Epithelial cell of proximal tubule (primary cell): ENCODE results near the gene VPS8. TPM values are rescaled to one million over a fixed set of nuclear protein-coding genes. Genes with fewer than 3 reads are reported as not detected.

Source experiments
- DNase-seq: peaks from one replicate; pipeline ENCODE4 v3.0.0-alpha.2; 2011; ENCODE audit warnings: low read depth
- H3K4me3 ChIP-seq: 2 replicates; pipeline ENCODE4 v1.5.1; 2011; ENCODE audit warnings: low read depth, mild to moderate bottlenecking, low read length
- CTCF ChIP-seq: conservative IDR thresholded peaks from 2 replicates; pipeline ENCODE4 v1.5.1; 2012; ENCODE audit warnings: low read depth, mild to moderate bottlenecking, low read length
- total RNA-seq: library from RNA; depleted of rRNA; stranded (reverse); fragments of >200 nt; gene quantifications from 2 replicates; pipeline ENCODE4 v1.2.3, GENCODE V29; 2015

Gene VPS8
- total RNA-seq, 1 donor from 2014 or later = 16.7 TPM

GRCh38 chr3:185069037-185070030 is 257.4 kb downstream of the VPS8 start:
- no peak for TF ChIP-seq CTCF
- no peak overlapping the region for H3K4me3 ChIP-seq
- no peak for DNase-seq

GRCh38 chr3:185070491-185071286 is 258.7 kb downstream of the VPS8 start:
- no peak overlapping the region for H3K4me3 ChIP-seq
- peak; percentile 41 for TF ChIP-seq CTCF
- no peak for DNase-seq

- no peak overlapping the region for H3K4me3 ChIP-seq
- DNase-seq = no peak
- TF ChIP-seq CTCF = peak; percentile 32
These were observed 259.4 kb downstream of the VPS8 start for GRCh38 chr3:185071287-185071800.

- DNase-seq = no peak
- TF ChIP-seq CTCF = no peak
- no peak overlapping the region for H3K4me3 ChIP-seq
These were observed 263.6 kb downstream of the VPS8 start for GRCh38 chr3:185075547-185075946.

GRCh38 chr3:185076219-185076618 is 264.3 kb downstream of the VPS8 start:
- no peak for DNase-seq
- TF ChIP-seq CTCF = no peak
- no peak overlapping the region for H3K4me3 ChIP-seq

GRCh38 chr3:185079625-185080024 is 267.7 kb downstream of the VPS8 start:
- TF ChIP-seq CTCF = no peak
- no peak overlapping the region for H3K4me3 ChIP-seq
- no peak for DNase-seq
